Measurements from ENCODE around the gene TC2N.
"Not testable (repeated sequence)": the region's sequence is repeated elsewhere in the genome, so short reads cannot be mapped to it uniquely, and the experiment has no call there.

The TC2N gene

GRCh38 chr14:91867316-91867988 is at the start of gene TC2N:
Gene TC2N (minus strand): TSS chr14:91867536. CDS start chr14:91813769, 53,767 bp downstream.
- DNase-seq, result no peak

GRCh38 chr14:91912035-91912434 is 44.7 kb upstream of the TC2N start:
- no peak for DNase-seq

GRCh38 chr14:91911474-91912032 is 44.2 kb upstream of the TC2N start:
- DNase-seq, result no peak

GRCh38 chr14:91910196-91910595 is 42.9 kb upstream of the TC2N start:
- no peak for DNase-seq

GRCh38 chr14:91906374-91906773 is 39.0 kb upstream of the TC2N start:
- DNase-seq, result no peak

- DNase-seq, result no peak
Measured at GRCh38 chr14:91904956-91905645, 37.8 kb upstream of the TC2N start.

GRCh38 chr14:91904483-91904882 is 37.1 kb upstream of the TC2N start:
- DNase-seq, result no peak

GRCh38 chr14:91903070-91903469 is 35.7 kb upstream of the TC2N start:
- DNase-seq, result no peak

GRCh38 chr14:91902336-91902735 is 35.0 kb upstream of the TC2N start:
- no peak for DNase-seq

GRCh38 chr14:91901449-91902226 is 34.3 kb upstream of the TC2N start:
- no peak for DNase-seq

GRCh38 chr14:91899806-91900205 is 32.5 kb upstream of the TC2N start:
- no peak for DNase-seq

- no peak for DNase-seq
Measured at GRCh38 chr14:91899213-91899612, 31.9 kb upstream of the TC2N start.

GRCh38 chr14:91898372-91898771 is 31.0 kb upstream of the TC2N start:
- no peak for DNase-seq

GRCh38 chr14:91897716-91898115 is 30.4 kb upstream of the TC2N start:
- DNase-seq, result not testable (repeated sequence)

- DNase-seq, result no peak
Measured at GRCh38 chr14:91897106-91897701, 29.9 kb upstream of the TC2N start.

- DNase-seq, result no peak
Measured at GRCh38 chr14:91896419-91896818, 29.1 kb upstream of the TC2N start.

- no peak for DNase-seq
Measured at GRCh38 chr14:91893669-91894068, 26.3 kb upstream of the TC2N start.

- no peak for DNase-seq
Measured at GRCh38 chr14:91893007-91893406, 25.7 kb upstream of the TC2N start.

GRCh38 chr14:91891721-91892220 is 24.4 kb upstream of the TC2N start:
- DNase-seq, result no peak

- no peak for DNase-seq
Measured at GRCh38 chr14:91891101-91891500, 23.8 kb upstream of the TC2N start.

GRCh38 chr14:91890291-91890749 is 23.0 kb upstream of the TC2N start:
- DNase-seq, result no peak

GRCh38 chr14:91889477-91890211 is 22.3 kb upstream of the TC2N start:
- DNase-seq, result peak; percentile 71
